IPS-18c (cell line): ENCODE data around the gene MSRB3.
"Not testable (repeated sequence)": the region's sequence is repeated elsewhere in the genome, so short reads cannot be mapped to it uniquely, and the experiment has no call there.

Experiments
- H3K4me3 ChIP-seq: 2 replicates; pipeline ENCODE4 v1.7.0; 2013; ENCODE audit warnings: low read depth, mild to moderate bottlenecking, low read length, moderate library complexity; ENCODE audit not compliant: insufficient read depth
- H3K9me3 ChIP-seq: one replicate; pipeline ENCODE4 v1.6.1; 2013; ENCODE audit warnings: mild to moderate bottlenecking, low read length, moderate library complexity; ENCODE audit not compliant: control insufficient read depth, insufficient read depth

The MSRB3 gene

DNA sequence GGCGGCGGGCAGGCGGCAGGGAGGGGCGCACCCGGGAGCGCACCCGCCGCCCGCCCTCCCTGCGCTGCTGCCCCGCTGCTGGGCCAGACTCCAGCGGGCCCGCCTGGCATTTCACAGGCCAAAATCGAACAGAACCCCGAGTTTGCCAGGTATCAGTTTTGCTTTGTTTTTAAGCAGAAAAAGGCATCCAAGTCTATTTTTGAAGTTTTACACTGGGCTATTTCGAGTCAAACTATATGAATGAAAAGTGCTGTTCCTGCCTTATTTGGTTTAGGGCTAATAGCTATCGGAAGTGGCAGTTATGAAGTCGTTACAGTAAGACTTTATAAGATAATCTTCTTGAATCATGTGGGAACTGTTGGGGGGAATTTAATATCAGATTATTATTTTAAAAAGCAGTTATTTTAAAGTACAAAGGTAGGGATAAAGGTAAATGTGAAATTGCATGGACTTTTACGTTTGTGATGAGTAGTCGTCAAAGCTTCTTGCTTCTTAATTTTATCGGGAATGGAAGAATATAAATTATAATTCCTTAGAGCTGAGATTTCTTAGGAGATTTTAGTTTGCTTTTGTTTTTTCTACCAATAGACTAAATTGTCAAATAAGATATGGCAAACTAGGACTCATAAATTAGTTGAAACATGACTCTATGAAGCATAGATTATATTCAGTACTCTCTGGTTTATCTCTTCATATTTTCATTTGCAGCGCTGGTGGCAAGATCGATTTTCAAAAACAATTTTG lies 1.1 kb downstream of the MSRB3 start:
- Histone ChIP-seq H3K4me3 (peak overlapping the region; percentile 55), H3K9me3 (no peaks in the 10 kb centered on the region)

DNA sequence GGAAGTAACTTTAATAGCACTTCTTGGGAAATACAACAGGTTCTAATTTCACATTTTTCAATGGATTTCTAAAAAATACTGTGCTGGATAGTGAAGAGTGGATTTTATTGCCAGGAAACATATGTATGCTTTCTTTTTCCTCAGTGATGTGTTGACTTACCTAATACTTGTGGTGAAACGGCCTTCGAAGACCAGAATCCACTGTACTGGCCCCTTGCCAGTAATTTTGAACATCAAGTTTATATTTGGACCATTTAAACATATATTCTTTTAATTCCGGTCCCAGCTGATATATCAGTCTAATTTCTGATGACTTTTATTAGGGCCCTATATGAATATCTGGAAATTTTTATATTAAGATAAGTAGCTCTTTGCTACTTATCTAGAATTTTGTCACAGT lies 1.8 kb downstream of the MSRB3 start:
- no peaks in the 10 kb centered on the region for H3K9me3 ChIP-seq
- no peak overlapping the region for H3K4me3 ChIP-seq

DNA sequence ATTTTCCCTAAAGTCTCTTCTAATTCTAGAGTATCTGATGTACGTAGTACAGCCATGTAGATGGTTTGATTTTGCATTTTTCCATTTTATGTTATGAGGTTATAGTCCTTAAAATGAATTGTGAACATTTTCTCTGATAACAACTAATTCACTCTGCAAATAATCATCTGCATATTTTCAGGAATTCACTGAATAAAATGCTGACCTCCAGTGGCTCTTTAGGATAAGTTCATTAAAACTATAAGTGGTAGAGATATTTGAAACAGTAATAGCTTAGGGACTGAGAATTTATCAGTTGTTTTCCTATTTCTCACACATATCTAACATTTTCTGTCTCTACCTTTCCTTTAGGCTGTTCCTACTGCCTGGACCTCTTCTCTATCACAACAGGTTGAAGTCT lies 4.4 kb downstream of the MSRB3 start:
- no peaks in the 10 kb centered on the region for H3K9me3 ChIP-seq
- H3K4me3 ChIP-seq, result no peak overlapping the region

DNA sequence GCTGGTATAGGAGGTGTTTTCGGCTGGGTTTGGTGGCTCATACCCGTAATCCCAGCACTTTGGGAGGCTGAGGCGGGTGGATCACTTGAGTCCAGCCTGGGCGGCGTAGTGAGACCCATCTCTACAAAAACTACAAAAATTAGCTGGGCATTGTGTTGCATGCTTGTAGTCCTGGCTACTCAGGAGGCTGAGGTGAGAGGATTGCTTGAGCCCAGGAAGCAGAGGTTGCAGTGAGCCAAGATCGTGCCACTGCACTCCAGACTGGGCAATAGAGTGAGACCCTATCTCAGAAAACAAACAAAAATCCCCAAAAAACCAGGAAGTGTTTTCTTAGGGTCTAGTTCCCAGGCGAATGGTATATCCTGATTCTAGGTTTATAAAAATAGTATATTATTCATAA lies 7.0 kb downstream of the MSRB3 start:
- H3K9me3 ChIP-seq, result not testable (repeated sequence)

DNA sequence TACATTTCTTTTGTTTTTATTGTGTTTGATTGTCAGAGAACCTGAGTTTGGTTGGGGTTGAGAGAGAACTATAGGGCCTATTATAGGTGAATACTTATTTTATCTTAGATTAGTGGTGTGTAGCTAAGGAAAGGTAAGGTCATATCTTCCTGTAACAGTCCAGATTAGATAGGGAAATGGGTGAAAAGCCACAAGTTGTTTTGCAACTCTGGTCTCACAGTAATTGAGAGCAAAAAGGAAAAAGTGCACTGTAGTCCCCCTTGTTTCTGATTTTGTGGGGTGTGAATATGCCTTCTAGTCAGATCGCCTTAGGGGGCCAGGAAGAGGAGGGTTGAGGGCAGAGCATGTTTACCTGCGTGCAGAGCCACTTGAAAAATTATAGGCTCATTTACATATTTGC lies 8.9 kb downstream of the MSRB3 start:
- H3K4me3 ChIP-seq, result no peak overlapping the region

More for the DNA sequence above, 7.0 kb downstream of the MSRB3 start:
- H3K4me3 ChIP-seq, result not testable (repeated sequence)

DNA sequence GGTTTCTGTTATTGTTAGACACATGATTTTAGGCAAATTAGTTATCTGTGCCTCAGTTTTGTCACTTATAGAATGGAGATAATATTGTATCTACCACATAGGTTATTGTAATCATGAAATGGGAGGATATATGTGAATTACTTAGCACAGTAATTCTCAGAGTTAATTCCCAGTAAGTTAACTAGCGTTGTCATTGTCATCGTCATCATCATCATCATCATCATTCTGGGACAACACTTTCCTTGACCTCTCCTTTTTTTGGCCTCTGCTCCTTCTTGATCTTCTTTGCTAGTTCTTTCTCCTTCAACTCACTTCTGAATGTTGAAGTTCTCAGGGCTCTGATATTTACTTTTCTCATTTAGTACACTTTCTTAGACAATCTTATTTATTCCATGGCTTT lies 13.8 kb downstream of the MSRB3 start:
- Histone ChIP-seq H3K4me3 (no peak overlapping the region), H3K9me3 (no peaks in the 10 kb centered on the region)

More for the DNA sequence above, 8.9 kb downstream of the MSRB3 start:
- H3K9me3 ChIP-seq, result no peaks in the 10 kb centered on the region

DNA sequence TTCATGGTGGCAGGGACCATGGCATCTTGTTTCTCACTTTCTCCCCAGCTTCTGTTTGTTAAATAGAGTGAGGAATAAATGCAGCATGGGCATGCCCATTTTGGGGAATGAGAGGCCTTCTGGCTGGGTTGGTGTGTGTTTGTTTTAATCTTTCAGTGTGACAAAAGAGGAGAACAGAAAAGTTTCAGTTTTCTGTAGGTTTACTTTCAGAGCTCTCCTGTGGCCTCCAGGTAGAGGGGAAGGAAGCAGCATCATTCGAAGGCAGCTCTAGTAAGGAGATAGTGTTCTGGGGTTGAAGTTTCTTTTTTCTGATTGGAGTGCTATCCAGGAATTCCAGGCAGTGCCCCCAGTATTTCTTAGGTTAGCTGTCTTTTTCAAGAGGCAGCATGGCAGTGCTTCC lies 15.3 kb downstream of the MSRB3 start:
- Histone ChIP-seq H3K9me3 (no peaks in the 10 kb centered on the region), H3K4me3 (no peak overlapping the region)

DNA sequence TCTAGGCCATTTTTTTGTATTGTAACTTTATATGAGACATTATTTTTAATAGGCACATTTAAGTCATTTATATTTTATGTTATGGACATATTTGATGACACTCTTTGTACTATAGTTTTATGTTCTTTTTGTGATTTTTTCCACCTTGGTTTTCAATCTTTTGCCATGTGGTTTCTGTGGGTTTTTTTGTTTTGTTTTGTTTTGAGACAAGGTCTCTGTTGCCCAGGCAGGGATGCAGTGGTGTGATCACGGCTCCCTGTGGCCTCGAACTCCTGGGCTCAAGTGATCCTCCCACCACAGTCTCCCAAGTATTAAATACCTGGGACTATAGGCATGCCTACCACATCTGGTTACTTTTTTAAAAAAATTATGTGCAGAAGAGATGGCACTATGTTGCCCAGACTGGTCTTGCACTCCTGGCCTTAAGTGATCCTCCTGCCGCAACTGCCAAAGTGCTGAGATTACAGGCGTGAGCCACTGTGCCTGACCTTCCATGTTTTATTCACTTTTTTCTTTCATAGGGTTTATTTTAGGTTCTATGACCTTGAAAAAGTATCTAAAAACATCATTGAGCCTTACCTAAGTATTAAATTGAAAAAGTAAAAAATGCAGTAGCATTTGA lies 16.3 kb downstream of the MSRB3 start:
- no peaks in the 10 kb centered on the region for H3K9me3 ChIP-seq
- H3K4me3 ChIP-seq, result no peak overlapping the region

DNA sequence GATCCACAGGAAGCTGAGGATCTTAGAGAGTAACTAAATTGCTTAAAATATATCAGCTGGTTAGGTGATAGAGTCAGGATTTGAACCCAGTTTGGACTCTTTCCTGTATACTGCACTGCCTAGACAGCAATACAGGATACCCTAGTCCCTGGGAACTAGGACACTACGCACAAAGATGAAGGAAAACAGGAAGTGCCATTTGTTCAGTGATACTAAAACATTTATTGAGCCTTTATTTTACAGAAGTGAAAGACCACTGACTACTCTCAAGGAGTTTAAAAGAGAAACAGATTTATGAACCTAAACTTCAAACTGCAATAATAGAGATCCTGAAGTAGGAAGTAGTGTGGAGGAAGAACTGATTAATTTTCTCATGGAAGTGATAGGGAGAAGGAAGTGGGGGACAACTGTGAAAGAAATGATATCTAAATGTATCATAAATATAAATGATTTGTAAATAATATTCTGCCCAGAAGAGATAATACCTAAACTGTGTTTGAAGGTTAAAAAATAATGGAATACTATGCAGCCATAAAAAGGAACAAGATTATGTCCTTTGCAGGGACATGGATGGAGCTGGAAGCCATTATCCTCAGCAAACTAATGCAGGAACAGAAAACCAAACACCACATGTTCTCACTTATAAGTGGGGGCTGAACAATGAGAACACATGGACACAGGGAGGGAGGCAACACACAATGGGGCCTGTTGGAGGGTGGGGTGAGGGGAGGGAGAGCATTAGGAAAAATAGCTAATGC lies 18.2 kb downstream of the MSRB3 start:
- H3K4me3 ChIP-seq, result no peak overlapping the region
- H3K9me3 ChIP-seq, result no peaks in the 10 kb centered on the region

DNA sequence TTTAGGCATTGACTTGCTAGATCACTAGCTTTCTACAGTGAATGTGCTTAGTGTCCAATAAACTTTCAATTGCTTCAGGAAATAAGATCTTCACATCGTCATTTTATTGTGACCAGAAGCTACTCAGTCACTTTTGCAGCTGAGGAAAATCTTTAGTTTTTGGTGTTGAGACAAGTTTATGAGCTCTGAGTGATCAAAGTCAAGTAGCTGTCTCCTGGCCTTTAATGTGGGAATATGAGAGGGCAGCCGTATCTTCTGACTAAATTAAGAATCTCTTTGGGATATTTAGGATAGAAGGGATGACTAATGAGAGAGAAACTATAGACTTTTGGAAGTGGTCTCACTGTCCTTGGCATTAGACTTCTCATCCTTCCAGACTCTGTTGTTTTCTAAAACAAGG lies 21.6 kb downstream of the MSRB3 start:
- H3K9me3 ChIP-seq, result no peaks in the 10 kb centered on the region
- no peak overlapping the region for H3K4me3 ChIP-seq

DNA sequence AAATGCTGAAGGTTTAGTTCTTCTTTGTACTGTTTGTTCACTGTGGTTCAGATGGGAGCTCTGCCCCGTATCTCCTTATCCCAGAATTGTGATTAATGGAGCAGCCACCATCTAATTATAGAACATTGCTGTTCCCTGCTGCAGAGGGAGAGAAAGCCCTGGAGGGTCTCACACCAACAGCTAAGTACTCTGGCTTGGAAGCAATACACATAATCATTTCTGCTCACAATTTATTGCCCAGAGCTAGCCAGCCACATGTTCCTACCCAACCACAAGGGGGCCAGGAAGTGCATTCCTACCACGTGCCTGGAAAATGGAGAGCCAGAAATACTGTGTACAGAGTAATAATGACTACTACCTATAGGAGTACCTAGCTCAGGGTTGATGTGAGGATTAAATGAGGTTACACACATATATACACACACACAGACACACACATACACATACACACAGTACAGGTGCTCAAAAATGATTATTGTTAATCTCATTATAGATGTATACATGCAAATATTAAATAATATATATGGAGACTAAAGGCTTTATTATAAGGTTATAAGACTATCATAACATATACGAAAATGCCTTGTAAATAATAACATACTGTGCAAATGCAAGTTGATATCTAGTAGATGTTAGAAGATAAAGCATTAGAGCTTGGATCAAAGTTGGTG lies 22.3 kb downstream of the MSRB3 start:
- H3K4me3 ChIP-seq, result no peak overlapping the region
- no peaks in the 10 kb centered on the region for H3K9me3 ChIP-seq

DNA sequence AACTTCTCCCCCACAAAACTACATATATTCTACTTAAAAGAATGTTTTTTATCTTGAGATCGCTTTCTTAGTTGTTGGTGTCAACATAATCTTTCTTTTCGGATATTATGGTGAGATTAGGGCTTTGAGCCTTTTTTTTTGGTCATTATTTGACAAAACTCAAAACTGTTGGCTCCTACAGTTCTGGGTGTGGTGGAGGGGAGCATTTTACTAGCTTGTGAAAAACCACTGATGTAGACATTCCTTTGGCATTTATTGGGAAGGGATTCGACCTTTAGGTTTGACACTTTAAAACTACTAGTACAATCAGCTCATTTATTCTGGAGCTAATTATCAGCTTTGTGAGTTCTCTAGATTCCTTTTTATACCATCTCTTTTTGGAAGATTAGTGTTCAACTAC lies 24.4 kb downstream of the MSRB3 start:
- Histone ChIP-seq H3K9me3 (no peaks in the 10 kb centered on the region), H3K4me3 (no peak overlapping the region)

DNA sequence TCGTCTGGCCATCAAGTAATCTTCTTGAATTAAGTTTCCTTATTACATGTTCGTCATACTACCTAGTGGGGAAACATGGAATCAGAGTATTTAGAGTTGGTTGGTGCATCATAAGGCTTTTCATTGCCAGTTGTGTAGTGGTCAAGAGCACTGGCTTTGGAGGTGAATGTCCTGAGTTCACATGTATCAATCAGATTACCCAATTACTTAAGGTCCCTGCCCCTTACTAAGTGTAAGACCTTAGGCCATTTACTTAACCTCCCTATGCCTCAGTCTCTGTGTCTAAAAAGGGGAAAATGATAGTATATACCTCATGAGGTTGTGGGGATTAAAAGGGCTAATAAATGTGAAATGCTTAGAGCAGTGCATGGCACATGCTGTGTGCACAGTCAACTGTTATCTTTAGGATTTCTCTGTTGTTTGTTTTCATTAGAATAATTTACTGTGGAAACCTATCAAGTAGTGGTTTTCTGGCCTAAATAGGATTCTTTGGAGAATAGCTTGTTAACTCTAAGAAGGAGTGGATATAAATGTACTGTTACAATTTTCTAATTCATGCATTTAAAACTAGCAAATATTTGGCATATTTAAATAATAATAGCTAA lies 27.0 kb downstream of the MSRB3 start:
- Histone ChIP-seq H3K9me3 (no peaks in the 10 kb centered on the region), H3K4me3 (no peak overlapping the region)

DNA sequence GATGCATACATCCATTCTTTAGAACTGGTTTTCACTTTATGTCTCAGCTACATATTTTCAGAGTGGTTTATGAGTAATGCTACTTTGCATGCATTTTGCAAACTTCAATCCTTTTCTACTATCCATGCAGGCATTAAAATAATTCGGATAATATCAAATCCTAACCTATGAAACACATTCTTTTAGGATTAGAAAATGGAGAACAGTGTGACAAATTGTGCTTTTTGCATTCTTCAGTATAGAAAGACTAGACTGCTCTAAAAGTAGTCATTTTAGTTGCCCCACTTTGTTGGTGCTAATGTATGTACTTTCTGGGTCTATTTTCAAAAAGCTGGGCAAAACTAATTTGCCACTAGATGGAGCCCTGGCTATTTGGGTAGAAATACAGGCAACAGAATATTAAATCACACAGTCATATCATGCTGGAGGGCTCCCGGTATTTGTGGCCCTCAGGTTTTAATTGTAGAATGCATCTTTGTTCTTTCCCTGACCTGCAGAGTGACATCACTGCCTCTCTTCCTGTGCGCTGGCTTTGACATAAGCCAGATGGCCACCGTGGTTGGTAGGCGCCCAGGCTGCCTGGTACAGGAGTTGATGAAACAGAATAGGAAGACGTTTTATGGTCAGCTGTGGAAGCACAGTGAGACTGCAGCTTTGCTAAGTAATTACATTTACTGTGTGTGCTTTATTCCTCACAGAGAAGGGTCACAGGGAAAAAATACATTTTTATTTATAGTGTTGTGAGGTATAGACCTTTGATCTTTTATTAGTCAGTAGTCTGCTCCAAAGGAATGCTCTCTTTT lies 28.1 kb downstream of the MSRB3 start:
- Histone ChIP-seq H3K4me3 (no peak overlapping the region), H3K9me3 (no peaks in the 10 kb centered on the region)

DNA sequence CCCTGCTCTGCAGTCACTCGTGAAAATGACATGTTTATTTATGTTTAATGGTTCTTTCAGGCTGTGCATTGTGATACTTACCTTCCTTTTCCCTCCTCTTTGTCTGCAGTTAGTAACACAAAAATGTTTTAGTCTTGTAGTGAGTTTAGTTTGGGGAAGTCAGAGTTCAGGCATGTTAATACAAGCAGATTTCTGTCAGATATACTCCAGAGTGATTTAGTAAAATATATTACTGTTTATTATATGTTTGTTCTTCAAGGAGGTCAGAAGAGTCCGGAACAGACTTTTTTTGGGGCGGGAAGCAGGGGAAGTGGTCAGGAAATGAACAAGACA lies 28.7 kb downstream of the MSRB3 start:
- no peaks in the 10 kb centered on the region for H3K9me3 ChIP-seq
- H3K4me3 ChIP-seq, result no peak overlapping the region

DNA sequence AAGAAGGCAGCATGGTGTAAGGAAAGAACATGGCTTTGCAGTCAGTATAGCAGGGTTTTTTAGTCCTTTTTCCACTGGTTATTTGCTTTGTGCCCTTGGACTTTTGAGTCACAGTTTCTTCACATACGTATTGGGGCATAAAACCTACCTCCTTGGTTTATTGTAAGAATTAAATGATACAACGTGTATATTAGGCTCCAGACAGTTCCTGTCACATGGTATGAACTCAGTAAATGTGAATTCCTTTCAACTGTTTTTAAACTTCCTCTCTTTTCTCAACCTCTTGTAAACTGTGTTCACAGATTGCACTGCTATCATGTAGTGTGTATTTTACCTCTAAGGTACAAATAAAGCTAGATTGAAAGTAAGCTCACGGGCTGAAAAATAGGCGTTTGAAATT lies 29.5 kb downstream of the MSRB3 start:
- Histone ChIP-seq H3K4me3 (no peak overlapping the region), H3K9me3 (no peaks in the 10 kb centered on the region)

DNA sequence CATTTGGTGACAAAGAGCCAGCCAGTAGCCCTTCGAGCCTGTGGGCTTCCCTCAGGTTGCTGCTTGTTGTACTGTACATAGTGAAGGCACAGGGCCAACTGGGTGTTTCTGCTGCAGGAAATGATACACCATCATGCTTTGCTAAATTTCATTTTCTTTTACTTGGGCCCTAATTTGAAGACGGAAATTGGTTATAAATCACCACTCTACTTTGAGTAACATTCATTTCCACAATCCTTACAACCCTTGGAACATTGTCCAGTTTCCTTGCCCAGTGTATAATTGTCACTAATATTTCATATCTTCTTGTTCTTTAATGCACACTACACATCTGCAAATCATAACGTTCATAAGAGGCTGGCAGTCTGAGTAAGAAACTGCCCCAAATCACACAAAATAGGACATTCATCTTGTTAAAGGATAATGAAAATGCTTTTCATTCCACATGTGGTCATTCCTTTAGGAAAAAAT lies 30.2 kb downstream of the MSRB3 start:
- Histone ChIP-seq H3K9me3 (no peaks in the 10 kb centered on the region), H3K4me3 (no peak overlapping the region)
